CD4-positive, alpha-beta T cell treated with Interleukin-17A for 4 hours (primary cell): Measurements from ENCODE around the gene SLC7A6OS.

Experiments
- DNase-seq: peaks from one replicate; pipeline ENCODE4 v3.0.0-alpha.2; 2020; ENCODE audit warnings: mixed read lengths

The SLC7A6OS gene

GRCh38 chr16:68343137-68343536, 32.4 kb upstream of the SLC7A6OS start:
- DNase-seq: no peak

GRCh38 chr16:68342620-68343019, 31.9 kb upstream of the SLC7A6OS start:
- DNase-seq: no peak

- DNase-seq: no peak
Measured at GRCh38 chr16:68339214-68339613, 28.5 kb upstream of the SLC7A6OS start.

GRCh38 chr16:68338326-68339119, 27.8 kb upstream of the SLC7A6OS start:
- DNase-seq: no peak

GRCh38 chr16:68335175-68335574, 24.4 kb upstream of the SLC7A6OS start:
- DNase-seq: no peak

- peak; percentile 14 for DNase-seq
Measured at GRCh38 chr16:68332411-68333121, 21.8 kb upstream of the SLC7A6OS start.

- no peak for DNase-seq
Measured at GRCh38 chr16:68331879-68332410, 21.2 kb upstream of the SLC7A6OS start.

- no peak for DNase-seq
Measured at GRCh38 chr16:68328860-68329390, 18.2 kb upstream of the SLC7A6OS start.

- peak; percentile 83 for DNase-seq
Measured at GRCh38 chr16:68328151-68328859, 17.6 kb upstream of the SLC7A6OS start.

GRCh38 chr16:68324780-68325357, 14.1 kb upstream of the SLC7A6OS start:
- DNase-seq: no peak

- no peak for DNase-seq
Measured at GRCh38 chr16:68324336-68324735, 13.6 kb upstream of the SLC7A6OS start.

- DNase-seq: no peak
Measured at GRCh38 chr16:68319185-68319908, 8.6 kb upstream of the SLC7A6OS start.

GRCh38 chr16:68313116-68313515, 2.4 kb upstream of the SLC7A6OS start:
- DNase-seq: no peak

- DNase-seq: no peak
Measured at GRCh38 chr16:68310437-68310773, 341 bp downstream of the SLC7A6OS start.

- DNase-seq: peak; percentile 29
Measured at GRCh38 chr16:68309799-68310198, 947 bp downstream of the SLC7A6OS start.

GRCh38 chr16:68306633-68307032, 4.1 kb downstream of the SLC7A6OS start:
- DNase-seq: no peak

GRCh38 chr16:68300734-68301459, 9.8 kb downstream of the SLC7A6OS start:
- DNase-seq: no peak

- DNase-seq: no peak
Measured at GRCh38 chr16:68299571-68300453, 10.9 kb downstream of the SLC7A6OS start.

GRCh38 chr16:68298907-68299561, 11.7 kb downstream of the SLC7A6OS start:
- DNase-seq: no peak

GRCh38 chr16:68298312-68298711, 12.4 kb downstream of the SLC7A6OS start:
- DNase-seq: no peak
